Mesothelial cell of epicardium (in vitro differentiated cells): ENCODE measurements around the gene C20orf96. TPM values are rescaled to one million over a fixed set of nuclear protein-coding genes. Genes with fewer than 3 reads are reported as not detected.

ENCODE experiments used
- DNase-seq, 2 experiments: peaks; one replicate each; pipeline ENCODE4 v3.0.0; 2021; ENCODE audit warnings: low spot score in 2 of 2; ENCODE audit not compliant: unreplicated experiment in 2 of 2
- H3K27ac Mint-ChIP-seq: 2 replicates; pipeline ENCODE4 v1.8.0; 2021; ENCODE audit warnings: mixed read lengths
- H3K27me3 Mint-ChIP-seq: 2 replicates; pipeline ENCODE4 v1.8.0; 2021; ENCODE audit warnings: low read depth, mixed read lengths
- H3K36me3 Mint-ChIP-seq: 2 replicates; pipeline ENCODE4 v1.8.0; 2021; ENCODE audit warnings: mixed read lengths
- H3K4me1 Mint-ChIP-seq: 2 replicates; pipeline ENCODE4 v1.8.0; 2021; ENCODE audit warnings: mixed read lengths
- H3K4me3 Mint-ChIP-seq: 2 replicates; pipeline ENCODE4 v1.8.0; 2021; ENCODE audit warnings: mild to moderate bottlenecking, moderate library complexity, mixed read lengths
- H3K9me3 Mint-ChIP-seq: 2 replicates; pipeline ENCODE4 v1.8.0; 2021; ENCODE audit warnings: mixed read lengths
- total RNA-seq: library from RNA; stranded (reverse); gene quantifications from 3 replicates; pipeline ENCODE4 v1.2.1, GENCODE V29; 2021
- TF ChIP-seq, protein P1 (sequence below): fragments of 200-600 bp; sonication (generic); IDR thresholded peaks from one replicate; pipeline ENCODE4 v1.5.0; 2021; ENCODE audit warnings: antibody characterized with exemption; ENCODE audit not compliant: unreplicated experiment

C20orf96 gene
- total RNA-seq, 1 donor from 2014 or later = 52.8 TPM

DNA sequence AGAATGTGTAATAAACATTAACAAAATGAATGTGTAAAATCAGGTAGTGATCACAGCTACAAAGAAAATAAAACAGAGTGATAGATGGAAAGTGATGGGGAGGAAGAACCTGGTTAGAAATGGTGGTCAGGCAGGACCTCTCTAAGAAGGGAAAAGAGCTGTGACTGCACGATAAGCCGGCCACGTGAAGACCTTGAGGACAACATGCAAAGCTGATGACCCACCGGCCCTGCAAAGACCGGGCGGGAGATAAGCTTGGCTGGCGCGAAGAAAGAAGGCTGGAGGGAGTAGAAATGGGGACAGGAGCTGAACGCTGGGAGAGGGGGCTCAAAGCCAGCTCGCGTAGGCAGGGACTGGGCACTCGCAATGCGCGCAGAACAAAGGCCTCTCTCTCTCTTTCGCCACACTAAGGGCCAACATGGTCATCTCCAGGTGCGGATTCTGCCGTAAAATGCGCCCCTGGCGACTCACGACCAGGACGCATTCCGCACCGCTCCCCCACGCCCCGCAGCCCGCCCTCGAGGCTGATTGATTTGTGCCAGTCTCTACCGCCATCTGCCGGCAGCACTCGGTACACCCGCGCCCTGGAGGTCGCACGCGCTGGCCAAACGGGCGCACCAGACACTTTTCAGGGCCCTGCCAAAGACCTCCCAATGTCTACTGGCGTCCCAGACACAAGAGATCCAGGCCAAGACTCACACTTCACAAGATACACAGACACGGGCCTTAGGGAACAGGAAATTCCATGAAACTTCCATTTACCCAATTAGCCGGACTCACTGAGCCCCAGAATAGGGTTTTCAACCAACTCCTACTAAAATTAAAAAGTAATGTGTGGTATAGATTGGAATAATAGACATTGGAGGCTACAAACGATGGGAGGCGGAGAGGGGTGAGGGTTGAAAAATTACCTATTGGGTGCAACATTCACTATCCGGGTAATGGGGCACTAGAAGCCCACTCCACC is 23.7 kb downstream of the C20orf96 start:
- TF ChIP-seq, protein P1, sequence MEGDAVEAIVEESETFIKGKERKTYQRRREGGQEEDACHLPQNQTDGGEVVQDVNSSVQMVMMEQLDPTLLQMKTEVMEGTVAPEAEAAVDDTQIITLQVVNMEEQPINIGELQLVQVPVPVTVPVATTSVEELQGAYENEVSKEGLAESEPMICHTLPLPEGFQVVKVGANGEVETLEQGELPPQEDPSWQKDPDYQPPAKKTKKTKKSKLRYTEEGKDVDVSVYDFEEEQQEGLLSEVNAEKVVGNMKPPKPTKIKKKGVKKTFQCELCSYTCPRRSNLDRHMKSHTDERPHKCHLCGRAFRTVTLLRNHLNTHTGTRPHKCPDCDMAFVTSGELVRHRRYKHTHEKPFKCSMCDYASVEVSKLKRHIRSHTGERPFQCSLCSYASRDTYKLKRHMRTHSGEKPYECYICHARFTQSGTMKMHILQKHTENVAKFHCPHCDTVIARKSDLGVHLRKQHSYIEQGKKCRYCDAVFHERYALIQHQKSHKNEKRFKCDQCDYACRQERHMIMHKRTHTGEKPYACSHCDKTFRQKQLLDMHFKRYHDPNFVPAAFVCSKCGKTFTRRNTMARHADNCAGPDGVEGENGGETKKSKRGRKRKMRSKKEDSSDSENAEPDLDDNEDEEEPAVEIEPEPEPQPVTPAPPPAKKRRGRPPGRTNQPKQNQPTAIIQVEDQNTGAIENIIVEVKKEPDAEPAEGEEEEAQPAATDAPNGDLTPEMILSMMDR = peak; percentile 97
- peak; percentile 79 to 96 for DNase-seq
- H3K27ac Mint-ChIP-seq = peak overlapping the region; percentile 5

DNA sequence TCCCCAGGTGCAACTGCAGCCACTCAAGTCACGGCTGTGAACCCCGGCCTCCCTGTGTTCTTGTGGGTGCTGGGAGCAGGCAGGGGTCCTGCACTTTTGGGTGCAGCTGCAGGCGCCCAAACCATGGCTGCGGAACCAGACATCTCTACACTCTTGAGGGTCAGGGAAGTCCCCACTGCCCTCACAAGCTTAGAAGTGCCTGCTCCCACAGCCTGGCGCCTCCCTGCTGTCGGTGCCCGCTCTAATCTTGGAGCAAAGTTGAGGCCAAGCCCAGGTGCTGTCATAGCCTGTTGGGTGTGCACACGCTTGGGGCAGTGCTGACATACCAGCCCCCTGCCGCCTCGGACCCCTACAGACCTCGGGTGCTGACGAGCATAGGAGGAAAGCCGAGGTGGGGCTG is 26.8 kb downstream of the C20orf96 start:
- TF ChIP-seq, protein P1 = no peak
- H3K9me3 Mint-ChIP-seq = no peaks in the 10 kb centered on the region
- H3K4me1 Mint-ChIP-seq = peaks cover 14% of the 10 kb centered on the region
- no peaks in the 10 kb centered on the region for H3K36me3 Mint-ChIP-seq
- DNase-seq = no peak
- H3K27me3 Mint-ChIP-seq = peaks cover 28% of the 10 kb centered on the region
- H3K27ac Mint-ChIP-seq = no peak overlapping the region
- no peak overlapping the region for H3K4me3 Mint-ChIP-seq

More for the DNA sequence above, 23.7 kb downstream of the C20orf96 start:
- H3K4me3 Mint-ChIP-seq = peak overlapping the region; percentile 70
- peaks cover 14% of the 10 kb centered on the region for H3K4me1 Mint-ChIP-seq
- H3K27me3 Mint-ChIP-seq = peaks cover 13% of the 10 kb centered on the region
- no peaks in the 10 kb centered on the region for H3K9me3 Mint-ChIP-seq
- peaks cover 2% of the 10 kb centered on the region for H3K36me3 Mint-ChIP-seq

DNA sequence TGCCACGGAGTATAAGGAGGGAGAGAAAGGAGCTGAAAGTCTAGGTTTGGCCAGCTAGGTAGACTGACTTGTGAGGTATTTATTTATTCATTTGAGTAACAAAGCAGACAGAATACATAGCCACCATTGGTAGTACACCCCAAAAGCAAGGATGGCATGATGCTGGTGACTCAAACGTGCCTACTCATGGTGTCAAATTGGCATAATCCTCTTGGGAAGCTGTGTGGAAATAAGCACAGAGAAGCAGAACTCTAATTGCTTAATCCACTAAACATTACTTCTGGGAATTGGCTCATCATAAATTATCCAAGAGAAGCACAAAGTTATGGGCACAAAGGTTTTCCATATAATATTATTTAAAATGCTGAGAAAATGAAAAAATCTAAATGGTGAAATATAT is 30.6 kb downstream of the C20orf96 start:
- Mint-ChIP-seq H3K27ac (no peak overlapping the region), H3K4me3 (no peak overlapping the region), H3K27me3 (peaks cover 41% of the 10 kb centered on the region), H3K9me3 (no peaks in the 10 kb centered on the region), H3K4me1 (no peaks in the 10 kb centered on the region), H3K36me3 (no peaks in the 10 kb centered on the region)
- no peak for DNase-seq
- TF ChIP-seq, protein P1 = no peak

DNA sequence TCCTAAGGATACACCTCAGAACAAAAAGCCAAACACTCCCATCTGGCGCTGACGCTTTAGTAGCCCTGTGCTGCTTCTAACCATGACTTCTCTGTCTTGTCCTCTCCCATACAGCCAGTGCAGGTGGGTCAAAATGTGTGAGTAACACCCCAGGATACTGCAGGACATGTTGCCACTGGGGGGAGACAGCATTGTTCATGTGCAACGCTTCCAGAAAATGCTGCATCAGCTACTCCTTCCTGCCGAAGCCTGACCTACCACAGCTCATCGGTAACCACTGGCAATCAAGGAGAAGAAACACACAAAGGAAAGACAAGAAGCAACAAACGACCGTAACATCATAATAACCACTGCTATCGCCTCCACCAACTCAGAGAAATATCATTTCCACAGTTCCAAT is 31.6 kb downstream of the C20orf96 start:
- H3K27me3 Mint-ChIP-seq = peaks cover 39% of the 10 kb centered on the region
- no peak overlapping the region for H3K27ac Mint-ChIP-seq
- H3K9me3 Mint-ChIP-seq = no peaks in the 10 kb centered on the region
- no peaks in the 10 kb centered on the region for H3K4me1 Mint-ChIP-seq
- no peaks in the 10 kb centered on the region for H3K36me3 Mint-ChIP-seq
- no peak overlapping the region for H3K4me3 Mint-ChIP-seq
- TF ChIP-seq, protein P1 = no peak
- DNase-seq = no peak

DNA sequence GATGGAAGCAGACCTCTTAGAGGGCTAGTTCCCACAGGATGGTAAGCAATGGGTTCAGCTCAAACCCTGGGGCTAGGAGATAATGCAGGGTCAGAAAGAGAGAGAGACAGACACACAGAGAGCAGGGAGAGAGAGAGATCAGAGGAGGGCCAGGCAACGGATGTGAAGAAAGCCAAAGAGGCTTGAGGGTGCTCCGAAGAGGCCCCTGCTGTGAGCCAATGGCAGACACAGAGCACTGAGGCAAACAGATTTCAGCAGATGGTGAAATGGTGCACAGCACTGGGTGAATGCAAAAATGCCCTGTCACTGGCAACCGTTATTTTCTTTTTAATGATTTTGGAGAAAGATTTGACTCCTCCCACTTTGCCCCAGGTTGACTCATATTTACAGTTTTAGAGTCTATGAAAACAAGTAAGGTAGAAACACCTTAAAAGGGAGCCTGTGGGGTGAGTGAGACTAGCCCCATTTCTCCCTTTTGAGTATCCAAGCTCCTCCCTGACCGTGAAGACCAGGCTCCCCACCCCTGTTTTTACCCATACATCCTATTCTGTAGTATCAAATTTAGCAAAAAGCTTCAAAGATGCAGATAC is 32.2 kb downstream of the C20orf96 start:
- DNase-seq = no peak
- H3K9me3 Mint-ChIP-seq = no peaks in the 10 kb centered on the region
- H3K4me3 Mint-ChIP-seq = no peak overlapping the region
- TF ChIP-seq, protein P1 = no peak
- H3K36me3 Mint-ChIP-seq = no peaks in the 10 kb centered on the region
- H3K27ac Mint-ChIP-seq = no peak overlapping the region
- peaks cover 4% of the 10 kb centered on the region for H3K4me1 Mint-ChIP-seq
- H3K27me3 Mint-ChIP-seq = peaks cover 39% of the 10 kb centered on the region
